Stimulated activated CD4-positive, alpha-beta T cell treated with anti-CD3 and anti-CD28 coated beads, Interleukin-2, amount 100 ng/mL, for 4 hours (primary cell): ENCODE results near the gene SUGCT.
"Not testable (repeated sequence)": the region's sequence is repeated elsewhere in the genome, so short reads cannot be mapped to it uniquely, and the experiment has no call there.

Experiments
- DNase-seq: peaks from one replicate; pipeline ENCODE4 v3.0.0-alpha.2; 2020; ENCODE audit warnings: low read depth

The SUGCT gene

GRCh38 chr7:40139891-40140290 is 5.1 kb downstream of the SUGCT start:
- not testable (repeated sequence) for DNase-seq

GRCh38 chr7:40141916-40142315 is 7.1 kb downstream of the SUGCT start:
- not testable (repeated sequence) for DNase-seq

- DNase-seq: not testable (repeated sequence)
Measured at GRCh38 chr7:40145596-40146130, 10.9 kb downstream of the SUGCT start.

DNA sequence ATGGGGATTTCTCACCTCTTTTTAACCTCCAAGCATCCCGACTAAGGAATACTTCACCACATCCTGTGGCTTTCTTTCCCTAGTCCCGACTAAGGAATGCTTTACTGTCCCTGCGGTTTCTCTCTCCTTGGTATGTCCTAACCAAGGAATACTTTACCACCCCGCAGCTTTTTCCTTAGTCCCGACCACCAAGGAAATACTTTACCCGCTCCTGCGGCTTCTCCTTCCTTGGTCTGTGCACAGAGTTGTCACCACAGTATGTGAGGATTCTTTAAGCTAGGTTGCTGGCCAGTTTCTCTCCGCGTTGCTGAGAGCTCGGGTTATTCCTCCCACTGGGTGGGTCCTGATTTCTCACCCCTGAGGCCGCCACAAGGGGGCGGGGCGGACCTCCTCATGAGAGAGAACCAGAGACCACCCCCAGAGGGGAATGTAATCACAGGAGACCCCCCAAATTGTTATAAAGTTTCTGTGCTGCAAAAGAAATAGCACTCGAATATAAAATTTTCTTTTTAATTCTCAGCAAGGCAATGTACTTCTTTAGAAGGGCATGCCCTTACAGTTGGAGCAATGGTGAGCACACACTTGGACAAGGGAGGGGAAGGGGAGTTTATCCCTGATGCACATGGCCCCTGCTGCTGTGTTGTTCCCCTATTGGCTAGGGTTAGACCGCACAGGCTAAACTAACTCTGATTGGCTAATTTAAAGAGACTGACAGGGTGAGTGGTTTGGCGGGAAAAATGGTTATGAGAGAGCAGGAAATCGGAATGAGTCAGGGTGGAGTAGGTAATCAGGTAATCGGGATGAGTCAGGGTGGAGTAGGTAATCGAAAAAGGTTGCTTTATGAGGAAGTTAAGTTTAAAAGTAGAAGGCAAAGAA is 12.8 kb downstream of the SUGCT start:
- no peak for DNase-seq

DNA sequence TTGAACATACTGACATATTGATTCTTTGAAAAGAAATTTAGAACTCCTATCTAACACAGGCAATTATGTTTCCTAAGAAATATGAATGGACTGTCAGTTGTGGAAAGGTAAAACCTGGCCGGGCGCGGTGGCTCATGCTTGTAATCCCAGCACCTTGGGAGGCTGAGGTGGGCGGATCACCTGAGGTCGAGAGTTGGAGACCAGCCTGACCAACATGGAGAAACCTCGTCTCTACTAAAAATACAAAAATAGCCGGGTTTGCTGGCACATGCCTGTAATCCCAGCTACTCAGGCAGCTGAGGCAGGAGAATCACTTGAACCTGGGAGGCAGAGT is 13.4 kb downstream of the SUGCT start:
- not testable (repeated sequence) for DNase-seq

- no peak for DNase-seq
Measured at GRCh38 chr7:40148671-40149070, 13.9 kb downstream of the SUGCT start.

DNA sequence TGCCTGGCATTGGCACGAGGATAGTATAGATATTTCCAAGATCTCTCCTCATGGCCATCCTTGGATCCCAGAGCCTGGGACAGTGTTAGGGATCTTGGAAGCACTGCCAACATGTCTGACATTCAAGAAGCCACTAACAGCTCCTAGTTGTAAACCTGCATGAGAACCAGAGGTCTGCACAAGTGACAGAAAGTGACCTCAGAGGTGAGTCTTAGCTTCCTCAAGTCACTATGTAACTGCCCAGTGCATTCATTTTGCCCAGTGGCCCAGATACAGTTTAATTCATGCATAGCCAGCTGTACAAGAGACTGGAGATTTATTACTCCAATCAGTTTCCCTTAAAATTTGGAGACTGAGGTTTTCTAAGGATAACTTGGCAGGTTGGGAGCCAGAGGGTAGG is 16.7 kb downstream of the SUGCT start:
- no peak for DNase-seq

GRCh38 chr7:40156988-40157387 is 22.2 kb downstream of the SUGCT start:
- no peak for DNase-seq

DNA sequence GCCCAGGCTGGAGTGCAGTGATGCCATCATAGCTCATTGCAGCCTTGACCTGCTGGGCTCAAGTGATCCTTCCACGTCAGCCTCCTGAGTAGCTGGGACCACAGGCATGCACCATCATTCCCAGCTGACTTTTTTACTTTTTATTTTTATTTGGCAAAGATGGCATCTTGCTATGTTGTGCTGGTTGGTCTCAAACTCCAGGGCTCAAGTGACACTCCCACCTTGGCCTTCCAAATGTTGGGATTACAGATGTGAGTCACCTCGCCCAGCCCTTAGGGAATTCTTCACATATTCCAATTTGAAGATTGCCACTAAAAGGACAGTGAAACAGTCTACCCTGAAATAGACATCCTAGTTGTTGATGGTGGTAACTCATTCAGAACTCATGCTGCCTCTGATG is 27.7 kb downstream of the SUGCT start:
- DNase-seq: no peak

- DNase-seq: no peak
Measured at GRCh38 chr7:40165216-40165615, 30.4 kb downstream of the SUGCT start.

DNA sequence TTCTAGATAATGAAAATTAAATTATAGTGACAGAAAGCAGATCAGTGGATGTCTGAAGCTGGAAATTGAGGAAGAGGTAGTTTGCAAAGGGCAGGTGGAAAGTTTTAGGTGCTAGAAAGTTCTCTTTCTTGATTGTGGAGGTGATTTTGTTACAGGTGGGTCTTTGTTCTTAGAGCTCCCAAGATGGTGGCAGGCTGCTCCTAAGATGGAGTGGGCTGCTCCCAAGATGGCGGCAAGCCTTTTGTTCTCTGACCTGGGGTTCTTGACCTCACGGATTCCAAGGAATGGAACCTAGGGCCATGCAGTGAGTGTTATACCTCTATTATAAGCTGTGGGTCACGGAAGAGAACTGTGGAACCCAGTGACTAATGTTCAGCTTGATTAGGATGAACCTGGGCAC is 32.5 kb downstream of the SUGCT start:
- no peak for DNase-seq

GRCh38 chr7:40168266-40168665 is 33.5 kb downstream of the SUGCT start:
- not testable (repeated sequence) for DNase-seq

DNA sequence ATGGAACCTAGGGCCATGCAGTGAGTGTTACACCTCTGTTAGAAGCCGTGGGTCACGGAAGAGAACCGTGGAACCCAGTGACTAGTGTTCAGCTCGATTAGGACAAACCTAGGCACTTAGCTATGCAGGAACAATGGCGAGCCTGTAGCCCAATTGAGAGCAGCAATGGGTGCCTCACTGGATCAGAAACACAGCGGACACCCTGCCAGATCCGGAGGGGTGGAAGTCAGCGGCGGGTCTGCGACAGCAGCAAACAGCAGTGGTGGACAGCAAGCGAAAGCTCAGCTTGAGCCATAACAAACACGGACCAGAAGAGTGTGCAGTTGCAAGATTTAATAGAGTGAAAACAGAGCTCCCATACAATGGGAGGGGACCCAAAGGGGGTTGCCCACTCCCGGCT is 38.3 kb downstream of the SUGCT start:
- not testable (repeated sequence) for DNase-seq

GRCh38 chr7:40175256-40175655 is 40.5 kb downstream of the SUGCT start:
- not testable (repeated sequence) for DNase-seq

DNA sequence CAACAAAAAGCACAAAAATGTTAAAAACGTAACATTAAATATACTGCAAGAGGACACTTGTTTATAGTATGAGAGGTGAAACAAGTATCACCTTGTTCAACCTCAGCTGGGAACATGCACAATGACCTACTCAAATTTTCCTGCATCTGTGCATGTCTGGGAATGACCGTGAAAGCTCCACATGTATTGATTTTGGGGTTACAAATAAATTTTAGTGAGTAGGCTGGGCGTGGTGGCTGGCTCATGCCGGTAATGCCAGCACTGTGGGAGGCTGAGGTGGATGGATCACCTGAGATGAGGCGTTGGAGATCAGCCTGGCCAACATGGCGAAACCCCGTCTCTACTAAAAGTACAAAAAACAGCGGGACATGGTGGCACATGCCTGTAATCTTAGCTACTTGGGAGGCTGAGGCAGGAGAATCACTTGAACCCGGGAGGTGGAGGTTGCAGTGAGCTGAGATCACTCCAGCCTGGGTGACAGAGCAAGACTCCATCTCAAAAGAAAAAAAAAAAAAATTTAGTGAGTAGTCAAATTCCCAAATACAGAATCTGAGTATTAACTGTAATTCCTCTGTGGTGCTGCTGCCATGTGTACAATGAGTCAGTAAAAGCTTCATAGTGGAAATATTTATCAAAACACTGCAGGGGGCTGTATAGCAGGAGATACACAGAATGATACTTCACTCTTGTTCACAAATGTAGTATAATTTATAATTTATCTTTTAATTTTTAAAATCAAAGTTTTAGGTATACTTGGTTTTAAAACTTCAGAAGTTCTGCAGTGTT is 41.1 kb downstream of the SUGCT start:
- DNase-seq: no peak

GRCh38 chr7:40177071-40177470 is 42.3 kb downstream of the SUGCT start:
- DNase-seq: no peak

DNA sequence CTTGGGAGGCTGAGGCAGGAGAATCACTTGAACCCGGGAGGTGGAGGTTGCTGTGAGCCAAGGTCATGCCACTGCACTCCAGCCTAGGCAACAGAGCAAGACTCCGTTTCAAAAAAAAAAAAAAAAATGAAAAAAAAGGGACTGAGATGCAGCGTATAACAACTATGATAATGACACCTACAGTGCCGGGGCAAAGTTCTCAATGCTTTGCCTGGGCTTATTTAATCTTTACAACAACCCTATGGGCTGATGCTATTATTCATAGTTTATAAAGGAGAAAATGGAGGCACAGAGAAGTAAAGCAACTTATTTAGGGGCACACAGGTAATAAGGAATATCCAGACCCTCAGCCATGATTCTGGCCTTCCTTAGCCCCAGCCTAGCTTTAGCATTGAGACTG is 47.6 kb downstream of the SUGCT start:
- DNase-seq: no peak

DNA sequence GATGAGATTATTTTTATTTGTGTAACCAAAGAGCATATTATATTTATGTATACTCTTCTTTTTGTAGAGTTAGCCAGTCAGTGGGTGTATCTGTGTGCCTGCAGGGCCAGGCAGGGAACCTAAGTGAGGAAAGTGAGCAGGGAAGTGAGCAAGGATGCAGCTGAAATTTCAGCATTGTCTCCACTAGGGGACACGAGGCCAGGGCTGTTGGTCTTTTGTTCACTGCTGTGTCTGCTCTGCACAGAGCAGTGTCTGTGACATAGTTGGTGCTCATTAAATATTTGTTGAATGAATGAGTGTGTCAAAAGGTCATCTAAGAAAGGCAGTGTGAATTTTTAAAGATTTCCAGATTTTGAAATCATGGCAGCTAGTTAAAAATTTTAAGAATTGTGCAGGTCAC is 51.8 kb downstream of the SUGCT start:
- no peak for DNase-seq

DNA sequence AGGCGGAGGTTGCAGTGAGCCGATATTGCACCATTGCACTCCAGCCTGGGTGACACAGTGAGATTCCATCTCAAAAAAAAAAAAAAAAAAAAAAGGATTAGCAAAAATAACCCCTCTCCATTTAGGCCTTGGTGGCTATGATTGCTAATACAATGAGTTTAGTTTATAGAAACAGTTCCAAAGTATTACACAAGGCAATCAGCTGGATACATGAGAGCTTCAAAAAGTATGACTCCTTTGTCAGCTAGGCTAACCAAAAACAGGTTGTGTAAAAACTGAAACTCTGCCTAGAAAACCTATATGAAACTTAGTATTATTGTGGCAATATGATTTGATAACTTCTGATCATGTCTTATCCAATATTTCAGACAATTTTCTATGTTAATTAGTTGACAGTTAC is 57.2 kb downstream of the SUGCT start:
- DNase-seq: no peak

- DNase-seq: no peak
Measured at GRCh38 chr7:40194745-40195144, 59.9 kb downstream of the SUGCT start.

GRCh38 chr7:40197527-40197926 is 62.7 kb downstream of the SUGCT start:
- DNase-seq: no peak

DNA sequence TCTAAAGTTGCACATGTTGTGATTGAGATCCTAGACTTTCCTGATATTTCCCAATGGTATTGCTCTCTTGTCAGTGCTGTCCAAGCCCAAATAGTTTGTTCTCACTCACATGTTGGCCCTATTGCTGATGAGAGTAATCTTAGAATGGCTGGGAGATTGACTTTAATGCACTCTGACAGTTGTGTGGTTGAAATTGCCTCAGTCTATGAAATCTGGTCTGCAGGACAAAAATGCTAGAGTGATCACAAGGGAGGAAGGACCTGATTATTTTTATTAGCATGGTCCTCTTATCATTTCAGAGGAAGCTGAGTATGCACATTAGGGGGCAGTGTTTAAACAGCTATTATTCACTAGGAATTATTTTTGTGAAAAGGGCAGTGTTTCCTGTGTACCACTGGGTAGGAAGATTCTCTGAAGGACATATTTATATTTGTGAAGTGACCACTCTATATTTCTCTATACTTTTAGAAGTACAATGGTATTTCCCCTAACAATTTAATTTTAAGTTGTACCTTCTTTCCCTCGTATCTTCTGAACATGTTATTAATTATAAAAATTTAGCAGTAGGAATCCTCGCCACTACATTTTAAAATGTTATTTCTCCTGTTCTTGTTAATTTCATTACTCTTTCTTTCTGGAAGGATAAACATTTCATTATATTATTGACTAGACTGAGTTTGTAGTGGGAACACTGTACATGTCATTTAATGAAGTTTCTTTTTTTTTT is 64.4 kb downstream of the SUGCT start:
- DNase-seq: no peak
